ENCODE data around the gene FAM124A.

FAM124A gene

GRCh38 chr13:51333826-51334225 lies 111.6 kb downstream of the FAM124A start:
- ATAC-seq, result no peak
- no peak overlapping the region for H3K27ac Mint-ChIP-seq
- H3K4me3 Mint-ChIP-seq, result no peak overlapping the region
- no peak for DNase-seq (ENCODE audit: low spot score in 2 of 2)
- H3K36me3 Mint-ChIP-seq, result no peaks in the 10 kb centered on the region
- peaks cover 13% of the 10 kb centered on the region for H3K4me1 Mint-ChIP-seq
- H3K9me3 Mint-ChIP-seq, result no peaks in the 10 kb centered on the region

Data from stimulated activated effector memory CD8-positive, alpha-beta T cell treated with anti-CD3 and anti-CD28 coated beads, Interleukin-12 subunit alpha, Interleukin-12 subunit beta, amount 100 ng/mL, for 72 hours (primary cell).